Stimulated activated CD4-positive, alpha-beta T cell treated with anti-CD3 and anti-CD28 coated beads, Interleukin-12 subunit alpha, Interleukin-12 subunit beta, amount 100 ng/mL, for 48 hours (primary cell): ENCODE data around the gene ZNF84.

Experiments used
- DNase-seq, 3 donors: peaks; one replicate each; pipeline ENCODE4 v3.0.0-alpha.2; 2020; ENCODE audit warnings: low read depth in 2 of 3, low spot score in 1 of 3

The ZNF84 gene

DNA sequence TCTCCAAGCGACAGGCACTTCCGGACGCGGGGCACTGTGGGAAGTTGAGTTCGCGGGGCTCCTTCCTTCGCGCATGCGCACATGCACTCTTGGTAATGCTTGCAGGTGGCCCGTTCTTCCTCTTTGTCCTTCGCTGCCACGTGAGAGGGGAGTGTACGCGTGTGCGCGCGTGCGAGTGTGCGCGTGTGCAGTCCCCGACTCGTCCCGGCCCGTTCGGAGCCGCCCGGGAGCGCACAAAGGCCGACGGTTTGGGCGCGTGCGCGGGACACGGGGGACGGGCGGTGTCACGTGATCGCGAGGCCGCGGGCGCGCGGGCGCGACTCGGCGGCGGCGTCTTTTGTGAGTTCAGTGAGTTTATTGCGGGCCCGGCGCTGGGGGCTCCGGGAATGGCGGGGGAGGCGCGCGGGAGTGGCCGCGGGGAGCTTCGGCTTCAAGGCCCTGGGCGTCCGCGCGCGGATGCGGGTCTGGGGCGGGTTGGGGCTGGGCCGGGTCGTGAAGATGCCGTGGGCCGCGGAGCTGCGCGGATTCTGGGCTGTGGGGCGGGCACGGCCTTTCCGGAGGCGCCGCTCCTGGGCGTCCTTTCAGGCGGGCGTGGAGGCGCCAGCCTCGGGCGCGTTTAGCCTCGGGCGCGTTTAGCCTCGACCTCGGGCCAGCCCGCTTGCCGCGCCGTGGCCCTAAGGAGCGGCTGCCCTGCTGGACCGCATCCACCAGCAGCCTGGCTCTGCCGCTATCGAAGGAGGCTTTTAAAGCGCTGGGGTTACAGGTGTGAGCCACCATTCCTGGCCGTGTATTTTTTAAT, at the start of gene ZNF84:
ZNF84 (plus strand) TSS at position 303 of the 799 bp plus-strand sequence. CDS start 3,959 bp downstream, outside the sequence.
- peak; percentile 93 to 95 (median 94) for DNase-seq

DNA sequence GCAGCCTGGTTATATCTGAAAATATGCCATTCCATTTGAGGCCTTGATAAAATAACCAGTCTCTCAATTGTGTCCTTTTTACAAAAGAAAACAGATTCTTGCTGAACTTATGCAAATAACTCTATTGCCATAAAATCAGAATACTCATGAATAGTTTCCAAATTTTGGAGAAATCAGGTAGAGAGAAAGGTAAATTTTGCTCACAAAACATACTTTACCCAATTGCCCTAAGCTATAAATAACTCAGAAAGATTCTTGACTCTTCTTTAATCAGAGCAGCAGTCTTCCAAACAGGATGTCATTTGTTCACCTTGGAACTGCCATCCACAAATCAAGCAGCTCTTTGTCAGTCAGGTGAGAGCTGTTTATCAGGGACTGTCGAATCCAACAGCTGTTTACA, 38.6 kb upstream of the ZNF84 start:
- no peak for DNase-seq

DNA sequence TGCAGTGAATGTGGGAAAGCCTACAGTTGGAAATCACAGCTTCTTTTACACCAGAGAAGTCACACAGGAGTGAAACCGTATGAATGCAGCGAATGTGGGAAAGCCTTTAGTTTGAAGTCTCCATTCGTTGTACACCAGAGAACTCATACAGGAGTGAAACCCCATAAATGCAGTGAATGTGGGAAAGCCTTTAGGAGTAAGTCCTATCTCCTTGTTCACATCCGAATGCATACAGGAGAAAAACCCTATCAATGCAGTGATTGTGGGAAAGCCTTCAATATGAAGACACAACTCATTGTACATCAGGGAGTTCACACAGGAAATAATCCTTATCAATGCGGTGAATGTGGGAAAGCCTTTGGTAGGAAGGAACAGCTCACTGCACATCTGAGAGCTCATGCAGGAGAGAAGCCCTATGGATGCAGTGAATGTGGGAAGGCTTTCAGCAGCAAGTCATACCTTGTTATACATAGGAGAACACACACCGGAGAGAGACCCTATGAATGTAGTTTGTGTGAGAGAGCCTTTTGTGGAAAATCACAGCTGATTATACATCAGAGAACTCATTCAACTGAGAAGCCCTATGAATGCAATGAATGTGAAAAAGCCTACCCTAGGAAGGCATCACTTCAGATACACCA, 26.5 kb upstream of the ZNF84 start:
- no peak for DNase-seq

DNA sequence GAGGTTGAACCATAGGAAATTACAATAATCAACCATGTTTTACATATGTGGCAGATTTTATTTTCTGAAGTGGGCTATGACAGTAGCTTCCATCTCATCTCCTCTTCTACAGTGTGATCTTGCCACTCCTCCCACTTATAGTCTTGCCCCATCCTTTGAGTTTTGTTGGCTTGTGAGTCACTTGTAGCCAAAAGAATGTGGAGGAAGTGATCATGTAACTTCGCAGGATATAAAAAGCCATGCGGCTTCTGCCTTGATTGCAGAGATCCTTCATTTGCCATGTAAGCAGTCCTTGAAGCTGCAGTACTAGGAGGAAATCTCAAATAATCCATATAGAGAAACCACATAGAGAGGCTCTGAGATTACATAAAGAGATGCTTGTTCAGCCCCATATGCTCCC, 13.7 kb upstream of the ZNF84 start:
- DNase-seq: no peak

DNA sequence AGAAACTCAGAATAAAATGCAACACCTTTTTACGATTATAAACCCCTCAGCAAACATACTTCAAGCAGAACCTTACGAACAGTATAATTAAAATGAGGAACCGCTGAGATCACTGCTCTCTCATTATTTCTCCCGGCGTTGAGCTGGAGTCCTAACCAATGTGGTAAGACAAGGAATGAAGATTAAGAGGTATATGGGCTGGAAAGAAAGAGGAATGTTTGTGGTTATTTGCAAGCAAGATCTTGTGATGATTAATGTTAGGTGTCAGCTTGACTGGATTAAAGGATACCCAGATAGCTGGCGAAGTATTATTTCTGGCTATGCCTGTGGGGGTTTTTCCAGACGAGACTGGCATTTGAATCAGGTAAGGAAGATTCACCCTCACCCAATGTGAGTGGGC, 10.3 kb upstream of the ZNF84 start:
- no peak for DNase-seq

DNA sequence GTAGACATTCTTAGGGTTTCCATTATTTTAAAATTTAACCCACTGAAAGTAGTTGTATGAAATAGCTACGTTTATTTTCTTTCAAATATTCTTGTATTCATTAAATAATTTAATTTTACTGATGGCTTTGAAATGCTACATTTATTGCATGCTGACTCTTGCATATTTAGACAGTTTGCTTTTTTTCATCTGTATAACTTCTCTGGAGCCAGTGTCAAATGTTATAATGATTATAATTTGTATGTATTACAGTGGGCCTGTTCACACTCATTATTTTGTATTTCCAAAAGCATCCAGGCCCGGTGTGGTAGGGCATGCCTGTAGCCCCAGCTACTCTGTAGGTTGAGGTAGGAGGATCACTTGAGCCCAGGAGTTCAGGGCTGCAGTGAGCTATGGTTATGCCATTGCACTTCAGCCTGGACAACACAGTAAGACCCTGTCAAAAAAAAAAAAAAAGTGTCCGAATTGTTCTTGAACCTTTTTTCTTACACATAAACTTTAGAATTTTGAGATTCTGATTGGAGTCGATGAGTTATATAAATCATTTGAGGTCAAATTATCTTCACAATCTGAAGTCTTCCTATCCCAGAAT, 905 bp downstream of the ZNF84 start:
- no peak for DNase-seq

DNA sequence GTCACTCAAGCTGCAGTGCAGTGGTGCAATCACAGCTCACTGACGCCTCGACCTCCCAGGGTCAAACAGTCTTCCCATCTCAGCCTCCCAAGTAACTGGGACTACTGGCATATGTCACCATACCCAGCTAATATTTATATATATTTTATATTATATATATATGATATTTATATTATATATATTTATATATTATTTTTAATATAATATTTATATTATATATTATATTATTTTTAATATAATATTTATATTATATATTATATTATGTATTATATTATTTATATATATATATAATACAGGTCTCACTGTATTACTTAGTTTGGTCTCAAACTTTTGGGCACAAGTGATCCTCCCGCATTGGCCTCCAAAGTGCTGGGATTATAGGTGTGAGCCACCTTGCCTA, 9.4 kb downstream of the ZNF84 start:
- DNase-seq: no peak

DNA sequence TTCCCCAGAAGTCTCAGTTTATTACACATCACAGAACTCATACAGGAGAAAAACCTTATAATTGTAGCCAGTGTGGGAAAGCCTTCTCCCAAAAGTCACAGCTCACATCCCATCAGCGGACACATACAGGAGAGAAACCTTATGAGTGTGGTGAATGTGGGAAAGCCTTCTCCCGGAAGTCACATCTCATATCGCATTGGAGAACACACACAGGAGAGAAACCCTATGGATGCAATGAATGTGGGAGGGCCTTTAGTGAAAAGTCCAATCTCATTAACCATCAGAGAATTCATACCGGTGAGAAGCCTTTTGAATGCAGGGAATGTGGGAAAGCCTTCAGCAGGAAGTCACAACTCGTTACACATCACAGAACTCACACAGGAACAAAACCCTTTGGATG, 20.1 kb downstream of the ZNF84 start:
- DNase-seq: no peak

DNA sequence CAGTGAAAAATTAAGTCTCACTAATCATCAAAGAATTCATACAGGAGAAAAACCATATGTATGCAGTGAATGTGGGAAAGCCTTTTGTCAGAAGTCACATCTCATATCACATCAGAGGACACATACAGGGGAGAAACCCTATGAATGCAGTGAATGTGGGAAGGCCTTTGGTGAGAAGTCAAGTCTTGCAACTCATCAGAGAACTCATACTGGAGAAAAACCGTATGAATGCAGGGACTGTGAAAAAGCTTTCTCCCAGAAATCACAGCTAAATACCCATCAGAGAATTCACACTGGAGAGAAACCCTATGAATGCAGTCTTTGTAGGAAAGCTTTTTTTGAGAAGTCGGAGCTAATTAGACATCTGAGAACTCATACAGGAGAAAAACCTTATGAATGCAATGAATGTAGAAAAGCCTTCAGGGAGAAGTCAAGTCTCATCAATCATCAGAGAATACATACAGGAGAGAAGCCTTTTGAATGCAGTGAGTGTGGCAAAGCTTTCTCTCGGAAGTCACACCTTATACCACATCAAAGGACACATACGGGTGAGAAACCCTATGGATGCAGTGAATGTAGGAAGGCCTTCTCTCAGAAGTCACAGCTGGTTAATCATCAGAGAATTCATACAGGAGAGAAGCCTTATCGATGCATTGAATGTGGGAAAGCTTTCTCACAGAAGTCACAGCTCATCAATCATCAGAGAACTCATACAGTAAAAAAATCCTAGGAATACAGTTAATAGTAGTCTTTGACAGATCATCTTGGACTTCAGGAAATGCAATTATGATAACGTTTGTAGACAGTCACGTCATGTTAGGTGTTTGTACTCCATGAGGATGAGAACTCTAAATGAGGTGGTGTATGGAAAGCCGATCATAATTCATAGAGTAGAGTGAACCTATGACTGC, 21.1 kb downstream of the ZNF84 start:
- DNase-seq: no peak

DNA sequence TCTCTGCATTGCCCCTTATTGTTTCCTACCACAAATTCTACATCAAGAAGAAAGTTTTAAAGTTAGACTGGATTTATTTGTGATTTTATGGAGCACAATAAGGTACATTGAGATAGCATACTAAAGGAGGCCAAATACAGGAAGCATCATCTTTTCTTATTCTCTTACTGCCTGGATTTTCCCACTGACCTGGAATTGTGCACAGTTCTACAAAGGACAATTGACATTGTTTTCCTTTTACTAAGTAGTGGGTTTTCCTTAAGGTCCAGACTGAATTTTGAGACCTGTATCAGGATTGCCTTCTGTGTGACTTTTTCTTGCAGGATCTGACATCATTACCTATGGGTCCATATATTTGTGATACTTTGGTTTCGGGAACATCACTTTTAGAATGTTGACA, 24.6 kb downstream of the ZNF84 start:
- DNase-seq: no peak

DNA sequence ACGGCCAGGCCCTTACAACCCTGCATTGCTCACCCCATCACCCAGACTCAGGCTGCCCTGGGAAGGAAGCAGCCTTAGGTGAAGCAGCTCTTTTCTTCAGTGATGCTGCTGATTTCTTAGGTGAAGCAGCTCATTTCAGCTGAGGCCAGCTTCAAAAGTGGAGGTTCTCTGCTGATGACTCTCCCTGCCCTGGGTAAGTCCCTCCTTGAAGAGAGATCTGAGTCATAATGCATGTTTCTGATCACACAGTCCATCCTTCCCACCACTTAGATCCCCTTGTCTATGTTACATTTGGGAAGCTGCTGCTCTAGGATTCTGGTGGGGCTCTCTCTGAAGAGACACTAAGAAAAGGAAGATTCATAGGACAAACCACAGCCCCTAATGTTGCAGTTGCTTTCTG, 26.2 kb downstream of the ZNF84 start:
- DNase-seq: no peak

DNA sequence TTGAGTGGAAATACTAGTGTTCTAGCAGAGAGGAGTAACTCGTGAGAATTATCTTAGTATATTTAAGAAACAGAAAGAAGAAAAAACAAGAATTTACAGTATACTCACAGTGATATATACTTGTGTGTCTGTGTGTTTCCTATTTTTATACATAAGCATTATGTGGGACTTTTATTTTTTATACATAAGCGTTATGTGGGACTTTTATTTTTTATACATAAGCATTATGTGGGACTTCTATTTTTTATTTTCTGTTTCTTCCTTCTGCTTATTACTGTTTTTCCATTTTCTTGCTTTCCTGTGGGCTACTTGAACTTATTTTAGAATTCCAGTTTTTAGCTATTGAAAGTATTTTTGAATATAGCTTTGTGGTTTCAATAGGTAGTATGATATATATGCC, 36.5 kb downstream of the ZNF84 start:
- DNase-seq: no peak

DNA sequence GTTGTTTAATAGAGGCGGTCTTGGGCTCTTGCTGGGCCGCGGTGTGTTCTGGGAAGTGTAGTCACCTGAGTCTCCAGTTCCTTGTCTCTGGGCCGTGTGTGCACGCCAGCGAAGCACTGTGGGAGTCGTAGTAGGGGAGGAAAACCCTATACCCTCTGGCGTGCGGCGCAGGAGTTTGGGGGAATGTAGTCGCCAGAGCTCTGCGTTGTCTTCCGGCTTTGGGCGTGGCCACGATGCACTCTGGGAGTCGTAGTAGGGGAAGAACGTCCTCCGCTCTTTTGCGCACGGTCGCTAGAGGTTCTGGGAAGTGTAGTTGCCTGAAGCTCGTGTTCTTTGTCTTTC, 42.7 kb downstream of the ZNF84 start:
- DNase-seq: peak; percentile 88 to 94 (median 90)

DNA sequence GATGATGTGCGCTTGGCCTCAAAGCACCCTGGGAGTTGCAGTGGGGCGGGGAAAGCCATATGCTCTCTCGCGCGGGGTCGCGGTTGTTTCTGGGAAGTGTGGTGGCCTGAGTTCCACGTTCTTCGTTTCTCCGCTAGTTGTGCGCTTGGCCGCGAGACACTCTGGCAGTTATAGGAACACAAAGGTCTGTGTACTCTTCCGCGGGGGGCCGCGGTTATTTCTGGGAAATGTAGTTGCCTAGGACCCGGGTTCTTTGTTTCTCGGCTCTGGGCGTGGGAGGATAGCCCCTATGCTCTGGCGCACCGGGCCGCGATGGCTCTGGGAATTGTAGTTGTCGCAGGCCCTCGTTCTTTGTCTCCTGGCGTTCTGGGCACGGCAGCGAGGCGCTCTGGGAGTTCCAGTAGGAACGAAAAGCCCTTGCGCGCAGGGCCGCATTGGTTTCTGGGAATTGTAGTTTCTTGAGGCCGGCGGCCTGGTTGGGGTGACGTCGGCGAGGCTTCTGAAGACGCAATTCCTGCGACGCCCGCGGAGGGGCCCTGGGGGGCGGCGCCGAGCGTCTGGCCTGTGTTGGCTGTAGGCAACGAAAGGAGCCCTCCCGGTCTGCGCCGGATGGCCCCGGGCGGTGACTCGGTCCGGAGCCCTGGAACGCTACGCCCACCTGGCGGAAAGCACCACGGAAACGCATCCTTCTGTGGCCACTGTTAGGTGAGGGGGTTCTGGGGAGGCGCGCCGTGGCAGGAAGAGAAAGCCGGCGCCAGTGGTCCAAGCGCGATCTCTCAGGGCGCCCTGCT, 43.3 kb downstream of the ZNF84 start, which contains the start of gene ZNF140:
ZNF140 (plus strand) TSS at position 556 of the 791 bp plus-strand sequence. CDS start 398 bp downstream, outside the sequence.
- peak; percentile 86 to 93 (median 91) for DNase-seq

DNA sequence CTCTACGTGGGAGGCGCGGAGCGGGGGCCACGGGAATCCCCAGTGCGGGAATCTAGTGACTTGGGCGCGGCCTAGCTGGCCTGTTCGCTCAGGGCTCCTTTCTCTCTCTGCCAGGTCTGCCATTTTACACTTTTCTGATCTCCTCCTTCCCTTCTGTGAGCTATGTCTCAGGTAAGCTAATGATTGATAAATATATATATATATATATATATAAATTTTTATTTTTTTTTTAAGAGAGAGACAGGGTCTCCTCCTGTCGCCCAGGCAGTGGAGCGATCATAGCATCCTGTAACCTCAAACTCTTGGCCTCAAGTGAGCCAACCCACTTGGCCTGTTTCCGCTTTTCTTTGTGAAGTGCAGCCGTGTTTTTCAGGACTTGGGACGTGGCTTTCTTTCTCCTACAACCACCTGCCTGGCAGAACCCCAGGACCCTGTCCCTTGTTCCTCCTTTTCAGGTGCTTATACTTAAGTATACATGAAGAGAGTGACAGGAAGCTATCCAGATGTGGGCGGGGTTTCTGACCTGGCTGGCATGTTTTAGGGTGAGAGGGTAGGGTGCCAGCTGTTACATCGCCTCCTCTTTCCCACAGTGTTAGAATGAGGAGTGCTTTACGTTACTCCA, 44.0 kb downstream of the ZNF84 start:
- DNase-seq: no peak

DNA sequence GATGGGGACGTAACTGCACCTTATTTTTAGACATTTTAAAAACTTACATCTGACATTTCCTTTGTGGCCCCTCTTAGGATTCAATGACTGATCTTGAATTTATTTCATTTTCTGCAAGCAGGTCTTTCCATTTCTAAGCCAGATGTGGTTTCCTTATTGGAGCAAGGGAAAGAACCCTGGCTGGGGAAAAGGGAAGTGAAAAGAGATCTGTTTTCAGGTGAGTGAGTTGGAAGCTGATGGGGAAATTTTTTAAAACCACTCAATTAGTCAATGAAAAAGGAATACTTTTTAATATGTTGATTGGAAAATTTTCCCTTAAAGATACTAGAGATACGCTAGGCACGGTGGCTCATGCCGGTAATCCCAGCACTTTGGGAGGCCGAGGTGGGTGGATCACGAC, 46.0 kb downstream of the ZNF84 start:
- DNase-seq: no peak

DNA sequence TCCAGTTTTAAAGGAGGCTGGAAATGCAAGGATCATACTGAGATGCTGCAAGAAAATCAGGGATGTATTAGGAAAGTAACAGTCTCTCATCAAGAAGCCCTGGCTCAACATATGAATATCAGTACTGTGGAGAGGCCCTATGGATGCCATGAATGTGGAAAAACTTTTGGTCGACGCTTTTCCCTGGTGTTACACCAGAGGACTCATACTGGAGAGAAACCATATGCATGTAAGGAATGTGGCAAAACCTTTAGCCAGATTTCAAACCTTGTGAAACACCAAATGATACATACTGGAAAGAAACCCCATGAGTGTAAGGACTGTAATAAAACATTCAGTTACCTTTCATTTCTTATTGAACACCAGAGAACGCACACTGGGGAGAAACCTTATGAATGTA, 68.3 kb downstream of the ZNF84 start:
- no peak for DNase-seq

DNA sequence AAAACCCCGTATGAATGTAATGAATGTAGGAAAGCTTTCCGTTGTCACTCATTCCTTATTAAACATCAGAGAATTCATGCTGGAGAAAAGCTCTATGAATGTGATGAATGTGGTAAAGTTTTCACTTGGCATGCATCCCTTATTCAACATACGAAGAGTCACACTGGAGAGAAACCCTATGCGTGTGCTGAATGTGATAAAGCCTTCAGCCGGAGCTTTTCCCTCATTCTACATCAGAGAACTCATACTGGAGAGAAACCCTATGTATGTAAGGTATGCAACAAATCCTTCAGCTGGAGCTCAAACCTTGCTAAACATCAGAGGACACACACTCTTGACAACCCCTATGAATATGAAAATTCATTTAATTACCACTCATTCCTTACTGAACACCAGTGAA, 68.9 kb downstream of the ZNF84 start:
- DNase-seq: no peak

DNA sequence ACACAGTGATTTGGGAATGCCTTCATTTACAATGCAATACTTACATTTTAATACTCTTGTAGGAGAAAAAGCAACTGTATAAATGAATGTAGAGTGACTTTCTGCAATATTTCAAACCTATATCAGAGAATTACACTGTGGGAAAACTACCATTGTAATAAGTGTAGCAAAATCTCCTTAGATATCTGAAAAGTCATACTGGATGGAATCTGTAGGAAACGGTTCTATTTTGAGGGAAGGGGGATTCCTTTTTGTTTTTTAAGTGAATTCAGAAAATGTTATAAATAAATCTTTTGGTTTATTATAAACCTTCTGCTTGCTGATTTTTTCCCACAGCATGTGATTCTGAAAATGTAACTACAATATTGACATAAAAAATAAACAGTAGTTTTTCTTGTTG, 69.8 kb downstream of the ZNF84 start:
- DNase-seq: no peak

DNA sequence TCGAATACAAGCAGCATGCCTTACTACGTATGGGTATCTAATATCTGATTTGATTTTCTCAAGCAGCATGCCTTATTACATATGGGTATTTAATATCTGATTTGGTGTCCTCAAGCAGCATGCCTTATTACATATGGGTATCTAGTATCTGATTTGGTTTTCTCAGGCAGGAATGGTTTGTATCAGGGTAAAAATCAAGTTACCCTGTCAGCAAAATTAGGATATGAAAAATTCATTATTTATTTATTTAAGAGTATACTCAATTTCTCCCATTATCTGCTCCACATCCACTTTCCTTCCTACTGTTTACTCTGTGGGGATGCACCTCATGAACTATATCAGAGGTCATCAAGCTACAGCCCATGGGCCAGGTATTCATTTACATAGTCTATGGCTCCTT, 70.8 kb downstream of the ZNF84 start:
- no peak for DNase-seq
